Keratinocyte (primary cell): ENCODE results near the gene PAFAH1B2. TPM values are rescaled to one million over a fixed set of nuclear protein-coding genes. Genes with fewer than 3 reads are reported as not detected.

Source experiments
- DNase-seq: peaks from one replicate; pipeline ENCODE4 v3.0.0-alpha.2; 2011; ENCODE audit warnings: low read depth, missing footprints, low spot score
- FAIRE-seq: peaks from 2 replicates; lab custom pipeline; 2011; peaks lifted over from hg19 to GRCh38; lab: Jason Lieb, UNC
- H2AFZ ChIP-seq: 2 replicates; pipeline ENCODE4 v1.6.0; 2012; ENCODE audit warnings: low read length, control low read depth, inconsistent platforms; ENCODE audit not compliant: control insufficient read depth
- H3K27ac ChIP-seq: 2 replicates; pipeline ENCODE4 v1.5.1; 2011; ENCODE audit warnings: low read length; ENCODE audit not compliant: control insufficient read depth, insufficient read depth
- H3K27me3 ChIP-seq: 3 replicates; pipeline ENCODE4 v1.6.0; 2011; ENCODE audit warnings: low read length; ENCODE audit not compliant: control insufficient read depth, insufficient read depth; ENCODE audit errors: extremely low read depth
- H3K36me3 ChIP-seq, 2 experiments: 2 replicates in 1 of 2; 3 replicates in 1 of 2; pipeline ENCODE4 v1.5.1; 2011; ENCODE audit warnings: low read length in 2 of 2, mild to moderate bottlenecking in 1 of 2; ENCODE audit not compliant: control insufficient read depth in 2 of 2, insufficient read depth in 2 of 2; ENCODE audit errors: extremely low read depth in 1 of 2
- H3K4me1 ChIP-seq: 3 replicates; pipeline ENCODE4 v1.5.1; 2011; ENCODE audit warnings: low read length; ENCODE audit not compliant: control insufficient read depth, insufficient read depth; ENCODE audit errors: extremely low read depth
- H3K4me2 ChIP-seq: 3 replicates; pipeline ENCODE4 v1.6.0; 2011; ENCODE audit warnings: low read depth, low read length; ENCODE audit not compliant: control insufficient read depth, insufficient read depth; ENCODE audit errors: extremely low read depth
- H3K4me3 ChIP-seq, 3 experiments: fragments of 200-600 bp in 1 of 3; sonication (generic) in 1 of 3; 2 replicates in 2 of 3; 3 replicates in 1 of 3; pipeline ENCODE4 v1.5.1; 2011 to 2016; ENCODE audit warnings: low read length in 3 of 3, mild to moderate bottlenecking in 3 of 3, control low read depth in 2 of 3, inconsistent platforms in 1 of 3, low read depth in 1 of 3, mixed read lengths in 1 of 3, mixed run types in 1 of 3, moderate library complexity in 1 of 3; ENCODE audit not compliant: control insufficient read depth in 2 of 3, insufficient read depth in 2 of 3; ENCODE audit errors: extremely low read depth in 1 of 3
- H3K79me2 ChIP-seq: 2 replicates; pipeline ENCODE4 v1.6.0; 2012; ENCODE audit warnings: low read length; ENCODE audit not compliant: control insufficient read depth, insufficient read depth
- H3K9ac ChIP-seq: 3 replicates; pipeline ENCODE4 v1.6.0; 2011; ENCODE audit warnings: low read length; ENCODE audit not compliant: control insufficient read depth, insufficient read depth; ENCODE audit errors: extremely low read depth
- H3K9me1 ChIP-seq: 3 replicates; pipeline ENCODE4 v1.6.0; 2011; ENCODE audit warnings: low read length; ENCODE audit not compliant: control insufficient read depth, insufficient read depth; ENCODE audit errors: extremely low read depth
- H3K9me3 ChIP-seq: 2 replicates; pipeline ENCODE4 v1.5.1; 2012; ENCODE audit warnings: low read depth, low read length; ENCODE audit not compliant: control insufficient read depth
- H4K20me1 ChIP-seq: 3 replicates; pipeline ENCODE4 v1.6.0; 2011; ENCODE audit warnings: low read length; ENCODE audit not compliant: control insufficient read depth, insufficient read depth; ENCODE audit errors: extremely low read depth
- CTCF ChIP-seq, 3 experiments: IDR thresholded peaks in 1 of 3; conservative IDR thresholded peaks in 1 of 3; optimal IDR thresholded peaks in 1 of 3; 2 replicates in 2 of 3; 3 replicates in 1 of 3; pipeline versions ENCODE3 to v1.5.1; 2011; ENCODE audit warnings: low read length in 3 of 3, mild to moderate bottlenecking in 3 of 3, moderate library complexity in 2 of 3, control low read depth in 1 of 3, inconsistent platforms in 1 of 3; ENCODE audit not compliant: insufficient read depth in 2 of 3; ENCODE audit errors: extremely low read depth in 1 of 3
- EZH2 ChIP-seq: IDR thresholded peaks from one replicate; pipeline ENCODE4 v1.6.1; 2012; ENCODE audit warnings: inconsistent platforms, mild to moderate bottlenecking, low read length, moderate library complexity
- dilution Hi-C: fragments of 300-500 bp; cut with MboI; formaldehyde crosslinking; loops from one replicate; pipeline ENCODE4 v1.7.0; 2020; ENCODE audit warnings: low sequenced_read_pairs; ENCODE audit not compliant: extremely low pct_ligation_motif_present
- polyA plus RNA-seq, 5 experiments: library from polyadenylated mRNA; depleted of rRNA in 3 of 5; stranded (reverse) in 3 of 5; stranded (forward) in 1 of 5; unstranded in 1 of 5; fragments of >200 nt; gene quantifications; 1 replicate in 1 of 5; 2 replicates in 3 of 5; 3 replicates in 1 of 5; pipeline versions ENCODE4 v1.2.1 to v1.2.3, GENCODE V29; 2011 to 2012; ENCODE audit warnings: missing spikeins in 2 of 5, low read depth in 1 of 5, low replicate concordance in 1 of 5

PAFAH1B2 gene
- polyA plus RNA-seq, 1 donor (not counting 4 experiments of a cell fraction or from before 2014, with no cell fraction given) = 76.4 TPM

- H3K4me2 ChIP-seq = no peak overlapping the region
- H3K27me3 ChIP-seq = no peaks in the 10 kb centered on the region
- no peak for DNase-seq
- no peak overlapping the region for H2AFZ ChIP-seq
- no peaks in the 10 kb centered on the region for H3K9me3 ChIP-seq
- H3K4me1 ChIP-seq = peaks cover 4% of the 10 kb centered on the region
- H4K20me1 ChIP-seq = no peaks in the 10 kb centered on the region
- no peaks in the 10 kb centered on the region for H3K79me2 ChIP-seq
- H3K9me1 ChIP-seq = no peaks in the 10 kb centered on the region
- no peak overlapping the region for H3K27ac ChIP-seq
- H3K4me3 ChIP-seq = no peak overlapping the region
- TF ChIP-seq EZH2 = no peak
- no peak for TF ChIP-seq CTCF (optimal IDR thresholded peaks at IDR 0.05 in 1 of 3, IDR thresholded peaks at IDR 0.05 in 1 of 3, conservative IDR thresholded peaks at IDR 0.05 in 1 of 3; ENCODE audit: extremely low read depth in 1 of 3, insufficient read depth in 2 of 3, low read length in 3 of 3)
- dilution Hi-C loops = no loop called here
- no peaks in the 10 kb centered on the region for H3K36me3 ChIP-seq
- H3K9ac ChIP-seq = no peak overlapping the region
- FAIRE-seq = no peak
Measured at GRCh38 chr11:117122556-117122955, 21.5 kb upstream of the PAFAH1B2 start.

GRCh38 chr11:117126223-117126965 is 17.7 kb upstream of the PAFAH1B2 start:
- Histone ChIP-seq H3K27me3 (no peaks in the 10 kb centered on the region), H3K9me1 (no peaks in the 10 kb centered on the region), H2AFZ (no peak overlapping the region), H3K9ac (no peak overlapping the region), H4K20me1 (no peaks in the 10 kb centered on the region), H3K79me2 (no peaks in the 10 kb centered on the region), H3K36me3 (no peaks in the 10 kb centered on the region), H3K27ac (no peak overlapping the region), H3K9me3 (no peaks in the 10 kb centered on the region), H3K4me1 (peaks cover 4% of the 10 kb centered on the region), H3K4me2 (no peak overlapping the region), H3K4me3 (no peak overlapping the region)
- dilution Hi-C loops = no loop called here
- FAIRE-seq (no peak), DNase-seq (no peak)
- TF ChIP-seq EZH2 = no peak
- TF ChIP-seq CTCF (optimal IDR thresholded peaks at IDR 0.05 in 1 of 3, IDR thresholded peaks at IDR 0.05 in 1 of 3, conservative IDR thresholded peaks at IDR 0.05 in 1 of 3; ENCODE audit: extremely low read depth in 1 of 3, insufficient read depth in 2 of 3, low read length in 3 of 3) = no peak
